ENCODE results near the gene PDE6D.

- no peak for TF ChIP-seq CTCF (IDR thresholded peaks at IDR 0.05; ENCODE audit: low read depth, low read length)
- TF ChIP-seq POLR2A (IDR thresholded peaks at IDR 0.05; ENCODE audit: extremely low read depth, insufficient read length), result no peak
- TF ChIP-seq MAX (IDR thresholded peaks at IDR 0.05; ENCODE audit: low read depth, low read length), result no peak
- TF ChIP-seq MYC (IDR thresholded peaks at IDR 0.05; ENCODE audit: low read depth, low read length), result no peak
These were observed 37.5 kb downstream of the PDE6D start for GRCh38 chr2:231743376-231744116.
